Suprapubic skin (tissue), 4 donors: Measurements from ENCODE around the gene MADD. TPM values are rescaled to one million over a fixed set of nuclear protein-coding genes. Genes with fewer than 3 reads are reported as not detected.

Experiments used
- DNase-seq, 2 donors: peaks; one replicate each; pipeline ENCODE4 v3.0.0-alpha.2; 2019; ENCODE audit warnings: low spot score in 2 of 2
- H3K27ac ChIP-seq: fragments of 200-600 bp; sonication (generic); one replicate; pipeline ENCODE4 v1.5.1; 2019
- H3K27me3 ChIP-seq: fragments of 200-600 bp; sonication (generic); one replicate; pipeline ENCODE4 v1.5.1; 2019
- H3K36me3 ChIP-seq: fragments of 200-600 bp; sonication (generic); one replicate; pipeline ENCODE4 v1.5.1; 2019
- H3K4me1 ChIP-seq: fragments of 200-600 bp; sonication (generic); one replicate; pipeline ENCODE4 v1.5.1; 2019
- H3K4me3 ChIP-seq: fragments of 200-600 bp; sonication (generic); one replicate; pipeline ENCODE4 v1.5.1; 2019; ENCODE audit warnings: mild to moderate bottlenecking
- H3K9me3 ChIP-seq: fragments of 200-600 bp; sonication (generic); one replicate; pipeline ENCODE4 v1.5.1; 2019
- EP300 ChIP-seq: sonication (generic); formaldehyde crosslinking; IDR thresholded peaks from one replicate; pipeline ENCODE4 v1.6.1; 2017; ENCODE audit warnings: antibody characterized with exemption
- POLR2A ChIP-seq, 2 donors: fragments of 450-650 bp; IDR thresholded peaks; one replicate each; pipeline ENCODE4 v1.6.1; 2017; ENCODE audit warnings: antibody characterized with exemption in 2 of 2, mild to moderate bottlenecking in 2 of 2, moderate library complexity in 2 of 2
- POLR2AphosphoS5 ChIP-seq, 3 donors: sonication (generic); formaldehyde crosslinking; IDR thresholded peaks; one replicate each; pipeline ENCODE4 v1.6.1; 2017; ENCODE audit warnings: antibody characterized with exemption in 3 of 3
- WGBS: methylation state at CpG from one replicate; pipeline ENCODE4 v1.1.5; 2018; 5-methylcytosine and 5-hydroxymethylcytosine counted together
- total RNA-seq, 4 donors: library from RNA; depleted of rRNA; stranded (reverse); fragments of >200 nt; gene quantifications; one replicate each; pipeline ENCODE4 v1.1.0, GENCODE V29; 2016
- TF ChIP-seq, protein P1 (sequence below), 2 donors: fragments of 200-600 bp in 1 of 2; fragments of 450-650 bp in 1 of 2; sonication (generic) in 1 of 2; IDR thresholded peaks; one replicate each; pipeline ENCODE4 v1.5.1; 2016 to 2019; ENCODE audit warnings: antibody characterized with exemption in 2 of 2, mild to moderate bottlenecking in 1 of 2, moderate library complexity in 1 of 2

MADD gene
- total RNA-seq, 4 donors from 2014 or later: 47.1 to 91.1 (median 71.3) TPM

DNA sequence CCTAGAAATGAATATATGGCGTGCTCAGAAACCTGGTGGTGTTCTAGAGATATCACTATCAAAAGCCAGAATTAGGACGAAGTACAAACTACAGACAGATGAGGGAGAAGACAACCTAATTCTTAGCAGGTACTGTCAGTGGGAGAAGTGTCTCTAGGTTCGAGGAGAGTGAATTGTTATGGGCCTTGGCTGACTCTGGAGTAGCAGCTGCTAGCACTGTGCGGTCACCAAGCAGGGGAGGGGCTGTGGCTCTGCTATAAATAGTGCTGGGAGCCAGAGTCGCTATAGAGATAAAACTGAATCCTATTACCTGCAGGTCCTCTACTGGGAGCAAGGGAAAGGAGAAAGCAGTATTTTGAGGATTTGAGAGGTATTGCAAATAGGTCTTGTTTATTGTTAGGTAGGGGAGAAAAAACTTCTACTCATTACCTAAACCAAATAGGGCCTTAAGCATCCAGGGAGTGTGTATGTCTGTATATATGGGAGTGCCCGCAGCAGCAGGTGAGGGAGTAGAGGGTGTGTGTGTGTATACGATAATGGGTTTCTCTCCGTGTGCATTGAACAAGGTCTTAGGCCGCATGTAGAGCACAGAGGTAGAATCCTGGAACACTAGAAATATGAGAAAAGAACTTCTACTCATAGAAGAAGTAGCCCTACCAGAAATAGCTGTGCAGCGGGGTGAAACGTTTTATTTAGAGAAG lies 2.2 kb downstream of the MADD start:
- H3K9me3 ChIP-seq: no peaks in the 10 kb centered on the region
- TF ChIP-seq, protein P1, sequence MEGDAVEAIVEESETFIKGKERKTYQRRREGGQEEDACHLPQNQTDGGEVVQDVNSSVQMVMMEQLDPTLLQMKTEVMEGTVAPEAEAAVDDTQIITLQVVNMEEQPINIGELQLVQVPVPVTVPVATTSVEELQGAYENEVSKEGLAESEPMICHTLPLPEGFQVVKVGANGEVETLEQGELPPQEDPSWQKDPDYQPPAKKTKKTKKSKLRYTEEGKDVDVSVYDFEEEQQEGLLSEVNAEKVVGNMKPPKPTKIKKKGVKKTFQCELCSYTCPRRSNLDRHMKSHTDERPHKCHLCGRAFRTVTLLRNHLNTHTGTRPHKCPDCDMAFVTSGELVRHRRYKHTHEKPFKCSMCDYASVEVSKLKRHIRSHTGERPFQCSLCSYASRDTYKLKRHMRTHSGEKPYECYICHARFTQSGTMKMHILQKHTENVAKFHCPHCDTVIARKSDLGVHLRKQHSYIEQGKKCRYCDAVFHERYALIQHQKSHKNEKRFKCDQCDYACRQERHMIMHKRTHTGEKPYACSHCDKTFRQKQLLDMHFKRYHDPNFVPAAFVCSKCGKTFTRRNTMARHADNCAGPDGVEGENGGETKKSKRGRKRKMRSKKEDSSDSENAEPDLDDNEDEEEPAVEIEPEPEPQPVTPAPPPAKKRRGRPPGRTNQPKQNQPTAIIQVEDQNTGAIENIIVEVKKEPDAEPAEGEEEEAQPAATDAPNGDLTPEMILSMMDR (IDR thresholded peaks at IDR 0.05): no peak
- TF ChIP-seq POLR2A (IDR thresholded peaks at IDR 0.05) (no peak), POLR2AphosphoS5 (IDR thresholded peaks at IDR 0.05) (no peak)
- H3K4me3 ChIP-seq: no peak overlapping the region
- DNase-seq: no peak
- 60% methylated on average over 11 of the region's 11 CpGs for WGBS
- H3K27me3 ChIP-seq: no peaks in the 10 kb centered on the region
- peaks cover 42% of the 10 kb centered on the region for H3K4me1 ChIP-seq
- peaks cover 29% of the 10 kb centered on the region for H3K36me3 ChIP-seq
- H3K27ac ChIP-seq: no peak overlapping the region

DNA sequence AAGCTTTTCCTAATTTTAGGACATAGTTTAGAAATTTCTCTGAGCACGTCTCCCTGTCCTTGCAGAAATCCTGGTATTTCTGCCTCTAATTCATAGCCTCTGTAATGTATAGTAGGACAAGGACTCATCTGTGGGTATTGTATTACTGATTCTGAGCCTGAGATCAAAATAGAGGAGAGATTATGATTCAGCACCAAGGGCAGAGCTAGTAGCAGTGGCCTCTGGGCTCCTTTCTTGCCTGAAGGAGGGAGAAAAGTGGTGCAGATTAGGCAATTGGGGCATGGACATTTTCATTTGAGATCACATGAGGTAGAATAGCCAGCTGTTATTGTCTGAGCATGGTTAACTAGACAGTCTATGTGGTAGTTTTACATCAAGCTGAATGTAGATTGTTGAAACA lies 2.8 kb downstream of the MADD start:
- peaks cover 35% of the 10 kb centered on the region for H3K36me3 ChIP-seq
- H3K27me3 ChIP-seq: no peaks in the 10 kb centered on the region
- H3K4me1 ChIP-seq: peaks cover 41% of the 10 kb centered on the region
- 0% methylated on average over 1 of the region's 1 CpG for WGBS
- TF ChIP-seq, protein P1 (IDR thresholded peaks at IDR 0.05): no peak
- TF ChIP-seq POLR2A (IDR thresholded peaks at IDR 0.05) (no peak), POLR2AphosphoS5 (IDR thresholded peaks at IDR 0.05) (no peak), EP300 (no peak)
- no peaks in the 10 kb centered on the region for H3K9me3 ChIP-seq
- no peak overlapping the region for H3K4me3 ChIP-seq
- DNase-seq: no peak
- no peak overlapping the region for H3K27ac ChIP-seq

DNA sequence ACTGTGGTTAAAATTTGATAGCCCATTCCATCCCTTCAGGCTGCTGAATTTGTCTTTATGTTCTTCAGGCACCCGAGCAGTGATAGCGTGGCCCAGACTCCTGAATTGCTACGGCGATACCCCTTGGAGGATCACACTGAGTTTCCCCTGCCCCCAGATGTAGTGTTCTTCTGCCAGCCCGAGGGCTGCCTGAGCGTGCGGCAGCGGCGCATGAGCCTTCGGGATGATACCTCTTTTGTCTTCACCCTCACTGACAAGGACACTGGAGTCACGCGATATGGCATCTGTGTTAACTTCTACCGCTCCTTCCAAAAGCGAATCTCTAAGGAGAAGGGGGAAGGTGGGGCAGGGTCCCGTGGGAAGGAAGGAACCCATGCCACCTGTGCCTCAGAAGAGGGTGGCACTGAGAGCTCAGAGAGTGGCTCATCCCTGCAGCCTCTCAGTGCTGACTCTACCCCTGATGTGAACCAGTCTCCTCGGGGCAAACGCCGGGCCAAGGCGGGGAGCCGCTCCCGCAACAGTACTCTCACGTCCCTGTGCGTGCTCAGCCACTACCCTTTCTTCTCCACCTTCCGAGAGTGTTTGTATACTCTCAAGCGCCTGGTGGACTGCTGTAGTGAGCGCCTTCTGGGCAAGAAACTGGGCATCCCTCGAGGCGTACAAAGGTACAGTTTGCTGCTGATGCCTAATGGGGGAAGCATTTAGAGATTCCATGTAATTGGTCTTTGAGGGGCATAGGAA lies 4.7 kb downstream of the MADD start:
- WGBS: 97% methylated on average over 28 of the region's 28 CpGs
- H3K36me3 ChIP-seq: peaks cover 54% of the 10 kb centered on the region
- no peak overlapping the region for H3K4me3 ChIP-seq
- DNase-seq: peak in 1 of 2 donors; percentile 52
- H3K27me3 ChIP-seq: no peaks in the 10 kb centered on the region
- TF ChIP-seq POLR2AphosphoS5 (IDR thresholded peaks at IDR 0.05) (no peak), EP300 (no peak), POLR2A (IDR thresholded peaks at IDR 0.05) (no peak)
- H3K9me3 ChIP-seq: no peaks in the 10 kb centered on the region
- peaks cover 26% of the 10 kb centered on the region for H3K4me1 ChIP-seq
- no peak overlapping the region for H3K27ac ChIP-seq

DNA sequence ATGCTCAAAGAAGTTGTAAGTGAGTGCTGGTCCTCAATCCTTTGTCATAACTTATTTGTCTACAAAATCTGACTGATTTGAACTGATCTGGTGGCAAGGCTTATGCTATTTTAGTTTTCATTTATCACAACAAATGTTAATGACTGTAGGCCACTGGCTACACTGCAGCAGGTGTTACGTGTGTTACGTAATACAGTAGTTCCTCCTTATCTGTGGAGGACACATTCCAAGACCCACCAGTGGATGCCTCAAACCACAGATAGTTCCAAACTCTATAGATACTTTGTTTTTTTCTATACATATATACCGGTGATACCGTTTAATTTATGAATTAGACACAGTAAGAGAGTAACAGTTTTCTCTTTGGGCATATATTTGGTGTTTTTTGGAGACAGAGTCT lies 7.0 kb downstream of the MADD start:
- Histone ChIP-seq H3K9me3 (no peaks in the 10 kb centered on the region), H3K36me3 (peaks cover 75% of the 10 kb centered on the region), H3K4me1 (peaks cover 9% of the 10 kb centered on the region), H3K27me3 (no peaks in the 10 kb centered on the region), H3K4me3 (no peak overlapping the region), H3K27ac (no peak overlapping the region)
- DNase-seq: no peak
- TF ChIP-seq POLR2A (IDR thresholded peaks at IDR 0.05): no peak
- no peak for TF ChIP-seq EP300
- no peak for TF ChIP-seq POLR2AphosphoS5 (IDR thresholded peaks at IDR 0.05)
- TF ChIP-seq, protein P1 (IDR thresholded peaks at IDR 0.05): no peak
- WGBS: 85% methylated on average over 4 of the region's 4 CpGs

DNA sequence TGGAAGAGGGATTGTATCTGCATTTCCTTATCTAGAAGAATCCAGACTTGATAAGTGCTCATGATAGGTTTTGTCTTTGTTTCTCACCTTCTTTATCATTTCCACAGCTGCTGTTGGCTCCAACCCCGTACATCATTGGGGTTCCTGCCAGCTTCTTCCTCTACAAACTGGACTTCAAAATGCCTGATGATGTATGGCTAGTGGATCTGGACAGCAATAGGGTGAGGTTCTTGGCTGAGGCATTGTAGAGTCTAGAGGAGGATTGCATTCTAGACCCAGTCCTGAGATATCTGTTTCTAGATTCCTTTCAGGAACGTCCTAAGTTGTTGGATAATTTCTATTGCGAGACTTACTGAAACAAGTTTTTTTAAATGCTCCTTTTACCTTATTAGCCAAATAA lies 8.1 kb downstream of the MADD start:
- DNase-seq: no peak
- Histone ChIP-seq H3K27me3 (no peaks in the 10 kb centered on the region), H3K27ac (no peak overlapping the region), H3K9me3 (no peaks in the 10 kb centered on the region), H3K36me3 (peaks cover 86% of the 10 kb centered on the region), H3K4me3 (no peak overlapping the region), H3K4me1 (no peaks in the 10 kb centered on the region)
- 85% methylated on average over 3 of the region's 3 CpGs for WGBS
- TF ChIP-seq POLR2AphosphoS5 (IDR thresholded peaks at IDR 0.05) (no peak), POLR2A (IDR thresholded peaks at IDR 0.05) (no peak), EP300 (no peak)
- TF ChIP-seq, protein P1 (IDR thresholded peaks at IDR 0.05): no peak
